ENCODE measurements around the gene S100A2. TPM values are rescaled to one million over a fixed set of nuclear protein-coding genes. Genes with fewer than 3 reads are reported as not detected.
A peak's percentile ranks its signal among the peaks of the same experiment; 100 is the strongest.

Gene S100A2
- total and polyA plus RNA-seq, 2 of the 13 experiments (the other 11 are each of a cell fraction or from before 2014, with no cell fraction given), result 1.2 TPM

DNA sequence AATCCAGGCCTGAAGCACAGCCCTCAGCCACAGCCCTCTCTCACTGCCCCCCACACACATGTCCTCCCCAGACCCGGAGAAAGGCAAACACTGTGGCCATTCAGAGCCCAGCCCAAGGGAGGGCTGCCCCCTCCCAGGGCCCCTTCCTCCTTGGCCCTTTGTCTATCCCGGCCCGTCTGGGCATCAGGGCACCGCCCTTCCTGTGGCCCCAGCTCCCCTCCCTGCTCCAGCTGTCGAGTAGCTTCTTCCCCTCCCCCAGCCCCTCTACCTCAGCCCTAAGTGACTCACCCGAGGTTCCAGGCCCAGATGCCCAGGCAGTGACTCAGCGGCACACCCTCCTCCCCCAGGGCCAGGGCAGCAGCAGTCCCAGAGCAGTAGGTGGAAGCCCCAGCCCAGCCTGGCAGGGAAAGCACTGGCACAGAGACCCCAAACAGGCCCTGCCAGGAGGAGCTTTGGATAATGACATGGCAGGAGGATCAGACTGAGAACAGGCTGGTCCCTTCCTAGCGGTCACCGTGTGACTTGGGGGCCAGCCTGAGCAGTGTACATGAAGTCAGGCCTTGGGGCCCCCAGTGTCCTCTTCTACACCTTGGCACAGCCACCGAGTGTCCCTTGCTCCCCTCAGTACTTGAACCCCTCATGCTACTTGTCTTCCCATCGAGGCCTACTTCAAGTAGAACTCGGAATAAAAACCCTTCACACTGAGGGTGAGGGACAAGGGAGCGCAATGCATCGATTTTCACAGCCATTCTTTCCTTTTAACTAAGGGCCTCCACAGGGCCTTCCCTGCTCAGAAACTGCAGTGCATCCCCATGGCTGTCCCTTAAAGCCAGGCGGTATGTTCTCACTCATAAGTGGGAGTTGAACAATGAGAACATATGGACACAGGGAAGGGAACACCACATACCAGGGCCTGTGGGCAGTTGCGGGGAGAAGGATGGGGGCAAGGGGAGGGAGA, 1.0 kb upstream of the S100A2 start (continued):
- no peak for TF ChIP-seq ZBTB1 (CRISPR knock-in tag; IDR thresholded peaks at IDR 0.05; ENCODE audit: borderline replicate concordance)
- TF ChIP-seq ZNF780A (CRISPR knock-in tag; IDR thresholded peaks at IDR 0.05), result no peak
- TF ChIP-seq CBX2 (IDR thresholded peaks at IDR 0.05; ENCODE audit: low read depth, low read length), result no peak
- no peak for TF ChIP-seq CBX2 (CRISPR knock-in tag; IDR thresholded peaks at IDR 0.05; ENCODE audit: low read depth)
- TF ChIP-seq NFATC3 (CRISPR knock-in tag; IDR thresholded peaks at IDR 0.05), result no peak
- peak; percentile 32 for TF ChIP-seq XRCC5 (optimal IDR thresholded peaks at IDR 0.05; ENCODE audit: low read length)
- TF ChIP-seq REL (CRISPR knock-in tag; conservative IDR thresholded peaks at IDR 0.05), result no peak
- TF ChIP-seq CBX1 (IDR thresholded peaks at IDR 0.05; ENCODE audit: low read depth), result no peak
- no peak for TF ChIP-seq EZH2 (conservative IDR thresholded peaks at IDR 0.05; ENCODE audit: low read depth, low read length)
- TF ChIP-seq, protein P1, sequence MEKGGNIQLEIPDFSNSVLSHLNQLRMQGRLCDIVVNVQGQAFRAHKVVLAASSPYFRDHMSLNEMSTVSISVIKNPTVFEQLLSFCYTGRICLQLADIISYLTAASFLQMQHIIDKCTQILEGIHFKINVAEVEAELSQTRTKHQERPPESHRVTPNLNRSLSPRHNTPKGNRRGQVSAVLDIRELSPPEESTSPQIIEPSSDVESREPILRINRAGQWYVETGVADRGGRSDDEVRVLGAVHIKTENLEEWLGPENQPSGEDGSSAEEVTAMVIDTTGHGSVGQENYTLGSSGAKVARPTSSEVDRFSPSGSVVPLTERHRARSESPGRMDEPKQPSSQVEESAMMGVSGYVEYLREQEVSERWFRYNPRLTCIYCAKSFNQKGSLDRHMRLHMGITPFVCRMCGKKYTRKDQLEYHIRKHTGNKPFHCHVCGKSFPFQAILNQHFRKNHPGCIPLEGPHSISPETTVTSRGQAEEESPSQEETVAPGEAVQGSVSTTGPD (CRISPR knock-in tag; IDR thresholded peaks at IDR 0.05), result no peak
- TF ChIP-seq, protein P2, sequence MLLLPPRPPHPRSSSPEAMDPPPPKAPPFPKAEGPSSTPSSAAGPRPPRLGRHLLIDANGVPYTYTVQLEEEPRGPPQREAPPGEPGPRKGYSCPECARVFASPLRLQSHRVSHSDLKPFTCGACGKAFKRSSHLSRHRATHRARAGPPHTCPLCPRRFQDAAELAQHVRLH (CRISPR knock-in tag; IDR thresholded peaks at IDR 0.05; ENCODE audit: borderline replicate concordance, low read depth), result peak; percentile 37; the same call in 1 of the 2 replicates
- no peak for TF ChIP-seq MLLT10 (CRISPR knock-in tag; IDR thresholded peaks at IDR 0.05)
- TF ChIP-seq, protein P3, sequence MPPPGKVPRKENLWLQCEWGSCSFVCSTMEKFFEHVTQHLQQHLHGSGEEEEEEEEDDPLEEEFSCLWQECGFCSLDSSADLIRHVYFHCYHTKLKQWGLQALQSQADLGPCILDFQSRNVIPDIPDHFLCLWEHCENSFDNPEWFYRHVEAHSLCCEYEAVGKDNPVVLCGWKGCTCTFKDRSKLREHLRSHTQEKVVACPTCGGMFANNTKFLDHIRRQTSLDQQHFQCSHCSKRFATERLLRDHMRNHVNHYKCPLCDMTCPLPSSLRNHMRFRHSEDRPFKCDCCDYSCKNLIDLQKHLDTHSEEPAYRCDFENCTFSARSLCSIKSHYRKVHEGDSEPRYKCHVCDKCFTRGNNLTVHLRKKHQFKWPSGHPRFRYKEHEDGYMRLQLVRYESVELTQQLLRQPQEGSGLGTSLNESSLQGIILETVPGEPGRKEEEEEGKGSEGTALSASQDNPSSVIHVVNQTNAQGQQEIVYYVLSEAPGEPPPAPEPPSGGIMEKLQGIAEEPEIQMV (CRISPR knock-in tag; IDR thresholded peaks at IDR 0.05; ENCODE audit: low read depth), result no peak
- no peak for TF ChIP-seq IRX3 (CRISPR knock-in tag; IDR thresholded peaks at IDR 0.05; ENCODE audit: borderline replicate concordance, low read depth)
- no peak for TF ChIP-seq SSRP1 (CRISPR knock-in tag; IDR thresholded peaks at IDR 0.05)
- no peak for TF ChIP-seq ZNF431 (CRISPR knock-in tag; IDR thresholded peaks at IDR 0.05; ENCODE audit: borderline replicate concordance, low read depth)
- TF ChIP-seq, protein P4, sequence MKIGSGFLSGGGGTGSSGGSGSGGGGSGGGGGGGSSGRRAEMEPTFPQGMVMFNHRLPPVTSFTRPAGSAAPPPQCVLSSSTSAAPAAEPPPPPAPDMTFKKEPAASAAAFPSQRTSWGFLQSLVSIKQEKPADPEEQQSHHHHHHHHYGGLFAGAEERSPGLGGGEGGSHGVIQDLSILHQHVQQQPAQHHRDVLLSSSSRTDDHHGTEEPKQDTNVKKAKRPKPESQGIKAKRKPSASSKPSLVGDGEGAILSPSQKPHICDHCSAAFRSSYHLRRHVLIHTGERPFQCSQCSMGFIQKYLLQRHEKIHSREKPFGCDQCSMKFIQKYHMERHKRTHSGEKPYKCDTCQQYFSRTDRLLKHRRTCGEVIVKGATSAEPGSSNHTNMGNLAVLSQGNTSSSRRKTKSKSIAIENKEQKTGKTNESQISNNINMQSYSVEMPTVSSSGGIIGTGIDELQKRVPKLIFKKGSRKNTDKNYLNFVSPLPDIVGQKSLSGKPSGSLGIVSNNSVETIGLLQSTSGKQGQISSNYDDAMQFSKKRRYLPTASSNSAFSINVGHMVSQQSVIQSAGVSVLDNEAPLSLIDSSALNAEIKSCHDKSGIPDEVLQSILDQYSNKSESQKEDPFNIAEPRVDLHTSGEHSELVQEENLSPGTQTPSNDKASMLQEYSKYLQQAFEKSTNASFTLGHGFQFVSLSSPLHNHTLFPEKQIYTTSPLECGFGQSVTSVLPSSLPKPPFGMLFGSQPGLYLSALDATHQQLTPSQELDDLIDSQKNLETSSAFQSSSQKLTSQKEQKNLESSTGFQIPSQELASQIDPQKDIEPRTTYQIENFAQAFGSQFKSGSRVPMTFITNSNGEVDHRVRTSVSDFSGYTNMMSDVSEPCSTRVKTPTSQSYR (CRISPR knock-in tag; IDR thresholded peaks at IDR 0.05; ENCODE audit: borderline replicate concordance), result peak; percentile 94
- no peak for TF ChIP-seq ZNF577 (CRISPR knock-in tag; IDR thresholded peaks at IDR 0.05; ENCODE audit: borderline replicate concordance, low read depth)
- no peak for TF ChIP-seq ZNF333 (CRISPR knock-in tag; IDR thresholded peaks at IDR 0.05; ENCODE audit: borderline replicate concordance)
- no peak for TF ChIP-seq GATA4 (IDR thresholded peaks at IDR 0.05; ENCODE audit: borderline replicate concordance, low read depth)
- no peak for TF ChIP-seq NFIC (IDR thresholded peaks at IDR 0.05; ENCODE audit: low read length)
- TF ChIP-seq ZIK1 (CRISPR knock-in tag; IDR thresholded peaks at IDR 0.05; ENCODE audit: borderline replicate concordance, low read depth), result no peak

Measured in HepG2 (cell line).